Testis (tissue), 2 donors: ENCODE results near the gene TCIRG1.

Experiments used
- CTCF ChIP-seq, 3 experiments: fragments of 450-650 bp in 2 of 3; fragments of 200-600 bp in 1 of 3; sonication (generic) in 1 of 3; IDR thresholded peaks; one replicate each; pipeline ENCODE4 v1.5.1; 2016 to 2019; ENCODE audit warnings: antibody characterized with exemption in 3 of 3, mild to moderate bottlenecking in 2 of 3, moderate library complexity in 1 of 3
- POLR2A ChIP-seq: fragments of 450-650 bp; IDR thresholded peaks from one replicate; pipeline ENCODE4 v1.6.1; 2017; ENCODE audit warnings: antibody characterized with exemption, mild to moderate bottlenecking, moderate library complexity

- no peak for TF ChIP-seq CTCF (IDR thresholded peaks at IDR 0.05)
- no peak for TF ChIP-seq POLR2A
Observed at GRCh38 chr11:68067991-68068390, 29.2 kb downstream of the TCIRG1 start.
